DMS153 treated with DMSO at 0.1 percent for 48 hours (cell line): ENCODE measurements around the gene ROCK2.
"Not testable (repeated sequence)": the region's sequence is repeated elsewhere in the genome, so short reads cannot be mapped to it uniquely, and the experiment has no call there.

ENCODE experiments used
- DNase-seq: peaks from one replicate; lab custom pipeline; 2025; ENCODE audit not compliant: unreplicated experiment; lab: John Stamatoyannopoulos, UW

ROCK2 gene

DNA sequence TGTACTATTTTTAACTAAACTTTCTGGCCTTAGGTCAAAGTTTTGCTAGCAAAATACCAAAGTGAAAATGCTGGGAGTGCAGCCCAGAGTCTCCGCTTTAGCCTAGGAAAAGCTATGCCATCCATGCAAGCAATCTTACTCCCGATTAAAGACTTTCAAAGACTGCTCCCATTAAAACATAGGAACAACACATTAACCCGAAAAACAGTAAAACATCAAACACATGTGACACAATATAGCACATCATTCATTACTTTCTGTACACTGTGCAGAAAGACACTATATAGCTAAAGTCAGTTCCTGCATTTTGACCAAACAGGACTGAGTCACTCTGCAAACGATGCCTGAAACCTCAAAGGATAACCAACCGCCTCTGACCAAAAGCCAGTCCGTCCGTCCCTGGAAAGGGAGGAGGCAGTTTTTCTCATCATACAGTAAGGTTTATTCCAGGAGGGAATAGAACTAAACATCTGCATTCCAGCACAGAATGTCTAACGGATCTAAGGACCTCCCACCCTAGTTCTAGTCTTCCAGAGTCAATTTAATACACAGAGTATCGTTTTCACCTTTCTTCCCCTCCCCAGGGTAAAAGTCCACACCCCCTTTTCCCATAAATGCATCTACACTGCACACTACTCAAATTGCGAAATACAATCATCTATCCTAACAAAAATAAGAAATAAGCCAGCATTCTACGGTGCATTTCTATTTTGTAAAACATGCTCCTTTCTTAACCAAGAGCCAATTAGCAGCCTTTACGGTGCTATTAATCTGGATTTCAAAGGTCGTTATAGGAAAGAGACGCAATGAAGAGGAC, 1.7 kb downstream of the ROCK2 start:
- no peak for DNase-seq

DNA sequence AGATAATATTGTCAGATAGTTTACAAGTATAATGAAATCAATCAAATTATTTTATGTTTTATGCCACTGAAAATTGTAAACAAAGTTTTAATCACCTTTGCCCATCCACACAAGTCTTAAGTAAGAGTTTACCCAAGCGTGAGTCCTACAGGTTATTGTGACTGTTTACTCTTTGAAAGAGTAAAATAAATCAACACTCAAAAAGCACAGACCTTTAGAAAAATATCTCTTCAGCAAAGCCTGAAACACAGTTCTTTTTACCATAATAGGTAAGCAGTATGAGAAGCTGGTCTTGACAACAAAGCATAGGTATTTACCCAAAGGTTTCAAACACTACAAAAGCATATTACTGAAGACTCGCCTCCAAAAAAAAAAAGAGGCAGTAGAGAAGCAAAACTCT, 3.7 kb downstream of the ROCK2 start:
- DNase-seq: no peak

DNA sequence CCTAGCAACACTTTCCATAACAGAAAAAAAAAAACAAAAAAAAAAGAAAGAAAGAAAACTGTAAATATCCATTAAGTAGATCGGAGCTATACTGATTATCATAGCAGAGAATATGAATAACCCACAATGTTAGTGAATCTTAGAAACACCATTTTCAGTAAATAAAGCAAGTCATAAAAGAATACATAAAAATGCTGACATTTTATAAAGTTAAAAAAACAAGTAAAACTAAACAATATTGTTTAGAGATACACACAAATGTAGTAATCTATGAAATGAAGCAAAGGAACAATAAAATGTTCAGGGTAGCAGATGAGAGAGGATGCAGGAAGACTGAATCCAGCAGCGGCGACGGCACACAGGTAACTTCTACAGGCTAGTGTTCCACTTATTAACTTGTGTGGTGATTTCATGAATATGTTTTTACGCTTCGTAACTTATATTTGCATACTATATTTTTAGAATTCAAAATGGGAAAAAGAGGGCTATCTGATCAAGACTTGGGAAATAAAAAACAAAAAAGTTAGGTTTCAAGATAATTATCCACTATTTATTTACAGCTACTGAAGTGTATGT, 4.8 kb downstream of the ROCK2 start:
- DNase-seq: no peak

- no peak for DNase-seq
Measured at GRCh38 chr2:11338580-11338979, 5.9 kb downstream of the ROCK2 start.

DNA sequence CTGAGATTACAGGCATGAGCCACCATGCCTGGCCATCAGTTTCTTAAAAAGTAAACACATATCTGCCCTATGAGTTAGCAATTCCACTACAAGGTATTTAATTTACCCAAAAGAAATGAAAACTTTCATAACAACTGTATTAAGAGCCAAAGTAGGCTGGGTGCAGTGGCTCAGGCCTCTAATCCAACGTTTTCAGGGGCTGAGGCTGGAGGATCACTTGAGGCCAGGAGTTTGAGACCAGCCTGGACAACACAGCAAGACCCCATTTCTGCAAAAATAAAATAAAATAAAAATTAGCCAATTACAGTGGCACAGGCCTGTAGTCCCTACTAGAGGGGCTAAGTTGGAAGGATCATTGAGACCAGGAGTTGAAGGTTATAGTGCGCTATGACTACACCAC, 6.5 kb downstream of the ROCK2 start:
- DNase-seq: no peak

DNA sequence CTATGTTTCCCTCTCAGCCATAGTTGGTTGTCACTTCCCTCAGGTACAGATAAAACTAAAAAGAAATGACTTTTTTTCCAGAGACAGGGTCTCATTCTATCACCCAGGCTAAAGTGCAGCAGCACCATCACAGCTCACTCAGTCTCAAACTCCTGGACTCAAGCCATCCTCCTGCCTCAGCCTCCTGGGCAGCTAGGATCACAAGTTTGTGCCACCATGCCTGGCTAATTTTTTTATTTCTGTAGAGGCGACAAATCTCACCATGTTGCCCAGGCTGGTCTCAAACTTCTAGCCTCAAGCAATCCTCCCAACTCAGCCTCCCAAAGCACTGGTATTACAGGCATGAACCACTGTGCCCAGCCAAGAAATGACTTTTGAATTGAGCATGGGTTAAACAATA, 8.2 kb downstream of the ROCK2 start:
- no peak for DNase-seq

GRCh38 chr2:11333427-11334183, 10.8 kb downstream of the ROCK2 start:
- DNase-seq: no peak

DNA sequence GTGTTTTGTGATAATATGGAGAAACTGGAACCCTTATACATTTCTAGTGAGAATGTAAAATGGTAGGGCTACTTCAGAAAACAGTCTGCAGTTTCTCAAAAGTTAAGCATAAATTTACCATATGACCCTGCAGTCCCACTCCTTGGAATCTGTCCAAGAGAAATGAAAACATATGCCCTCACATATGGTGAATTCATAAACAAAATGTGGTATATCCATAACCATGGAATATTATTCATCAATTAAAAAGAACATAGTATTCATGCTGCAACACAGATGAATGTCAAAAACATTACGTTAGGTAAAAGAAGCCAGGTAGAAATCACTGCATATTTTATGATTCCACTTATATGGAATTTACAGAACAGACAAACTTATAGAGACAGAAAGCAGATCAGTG, 11.8 kb downstream of the ROCK2 start:
- no peak for DNase-seq

- no peak for DNase-seq
Measured at GRCh38 chr2:11330457-11331142, 13.8 kb downstream of the ROCK2 start.

DNA sequence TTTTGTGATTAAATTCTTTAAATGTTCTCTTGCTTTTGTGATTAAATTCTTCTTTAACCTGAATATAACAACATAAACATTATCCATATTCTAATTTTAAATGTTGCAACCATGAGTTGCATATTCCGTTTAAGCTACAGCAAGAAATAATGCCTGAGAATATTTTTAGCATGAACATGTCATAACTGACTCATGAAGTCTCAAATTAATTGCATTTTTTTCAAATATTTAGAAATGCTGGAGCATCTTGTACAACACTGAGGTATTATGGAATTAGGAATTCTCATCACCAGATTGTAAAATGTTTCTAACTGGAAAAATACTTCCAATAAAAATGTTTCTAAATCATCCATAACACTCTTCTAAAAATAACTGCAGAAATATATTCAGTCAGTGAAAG, 14.7 kb downstream of the ROCK2 start:
- no peak for DNase-seq

- not testable (repeated sequence) for DNase-seq
Measured at GRCh38 chr2:11328522-11328921, 15.9 kb downstream of the ROCK2 start.

GRCh38 chr2:11327871-11328270, 16.6 kb downstream of the ROCK2 start:
- no peak for DNase-seq

GRCh38 chr2:11326677-11327211, 17.7 kb downstream of the ROCK2 start:
- no peak for DNase-seq

GRCh38 chr2:11325961-11326676, 18.3 kb downstream of the ROCK2 start:
- DNase-seq: no peak

DNA sequence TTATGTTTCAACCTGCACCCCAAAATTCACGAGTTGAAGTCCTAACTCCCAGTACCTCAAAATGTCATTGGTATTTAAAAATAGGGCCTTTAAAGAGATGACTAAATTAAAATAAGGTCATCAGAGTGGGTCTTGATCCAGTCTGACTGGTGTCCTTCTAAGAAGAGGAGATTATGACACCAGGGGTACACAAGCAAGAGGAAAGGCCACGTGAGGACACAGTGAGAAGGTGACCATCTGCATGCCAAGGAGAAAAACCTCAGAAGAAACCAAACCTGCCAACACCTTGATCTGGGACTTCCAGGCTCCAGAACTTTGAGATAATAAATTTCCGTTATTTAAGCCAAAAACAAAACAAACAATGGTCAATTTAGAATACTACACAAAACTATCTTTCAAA, 22.6 kb downstream of the ROCK2 start:
- no peak for DNase-seq

- DNase-seq: no peak
Measured at GRCh38 chr2:11320698-11321492, 23.5 kb downstream of the ROCK2 start.

- no peak for DNase-seq
Measured at GRCh38 chr2:11319939-11320338, 24.5 kb downstream of the ROCK2 start.

DNA sequence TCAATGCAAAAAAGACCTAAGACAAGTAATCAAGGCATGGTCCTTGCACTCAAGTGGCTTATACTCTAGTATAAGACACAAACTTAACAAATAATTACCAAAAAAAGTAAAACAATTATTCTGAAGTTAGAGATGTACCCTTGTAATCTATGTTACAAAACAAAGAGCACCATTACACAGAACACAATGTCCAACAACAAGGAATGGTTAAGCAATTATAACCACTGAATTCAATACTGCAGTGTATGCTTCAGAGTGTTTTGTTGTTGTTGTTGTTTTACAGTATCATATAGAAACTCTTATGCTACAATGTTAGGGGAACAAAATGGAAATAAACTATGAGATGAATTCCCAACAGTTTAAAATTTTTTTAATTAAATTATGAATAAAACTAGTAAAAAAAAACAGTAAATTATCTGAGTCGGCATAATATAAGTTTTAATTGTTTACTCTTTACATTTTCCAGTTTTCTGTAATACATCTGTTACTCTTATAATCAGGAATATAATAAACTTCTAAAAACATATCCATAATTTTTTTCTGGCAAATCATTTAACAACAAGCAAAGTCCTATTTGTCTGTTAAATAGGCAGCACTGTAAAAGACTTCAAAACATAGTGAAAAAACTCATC, 29.2 kb downstream of the ROCK2 start:
- DNase-seq: no peak

- DNase-seq: no peak
Measured at GRCh38 chr2:11314487-11314886, 29.9 kb downstream of the ROCK2 start.
